Heart left ventricle (tissue), 16 donors: ENCODE results near the gene RCBTB2. TPM values are rescaled to one million over a fixed set of nuclear protein-coding genes. Genes with fewer than 3 reads are reported as not detected.

ENCODE experiments used
- ATAC-seq, 4 donors: fragments of 200-7000 bp; cut with Tn5 transposase; one replicate each; pipeline ENCODE4 v1.9.1; 2020 to 2022; ENCODE audit warnings: moderate library complexity in 4 of 4, mild to moderate bottlenecking in 3 of 4, moderate number of reproducible peaks in 1 of 4
- DNase-seq, 5 donors: peaks; one replicate each; pipeline ENCODE4 v3.0.0-alpha.2; 2020
- H3K27ac ChIP-seq, 12 donors: fragments of 200-600 bp; sonication (generic) in 4 of 12; one replicate each; pipeline versions ENCODE4 v1.5.0 to v1.8.0; 2016 to 2022; ENCODE audit warnings: mild to moderate bottlenecking in 2 of 12
- H3K27me3 ChIP-seq, 9 donors: fragments of 200-600 bp; sonication (generic) in 2 of 9; one replicate each; pipeline versions ENCODE4 v1.5.1 to v1.8.0; 2016 to 2022; ENCODE audit warnings: mild to moderate bottlenecking in 3 of 9
- H3K36me3 ChIP-seq, 9 donors: fragments of 200-600 bp; sonication (generic) in 2 of 9; one replicate each; pipeline versions ENCODE4 v1.5.0 to v1.8.0; 2018 to 2022; ENCODE audit warnings: mild to moderate bottlenecking in 2 of 9
- H3K4me1 ChIP-seq, 12 donors: fragments of 200-600 bp; sonication (generic) in 4 of 12; one replicate each; pipeline versions ENCODE4 v1.5.0 to v1.8.0; 2016 to 2022; ENCODE audit warnings: mild to moderate bottlenecking in 3 of 12
- H3K4me3 ChIP-seq, 12 donors: fragments of 200-600 bp; sonication (generic) in 4 of 12; one replicate each; pipeline versions ENCODE4 v1.5.0 to v1.8.0; 2017 to 2022; ENCODE audit warnings: mild to moderate bottlenecking in 9 of 12, moderate library complexity in 4 of 12
- H3K9me3 ChIP-seq, 12 donors: fragments of 200-600 bp; sonication (generic) in 4 of 12; one replicate each; pipeline versions ENCODE4 v1.5.0 to v1.8.0; 2016 to 2022; ENCODE audit warnings: mild to moderate bottlenecking in 1 of 12
- CTCF ChIP-seq, 12 donors: fragments of 200-600 bp; sonication (generic) in 4 of 12; IDR thresholded peaks; one replicate each; pipeline versions ENCODE4 v1.5.0 to v1.8.0; 2018 to 2022; ENCODE audit warnings: antibody characterized with exemption in 12 of 12, mild to moderate bottlenecking in 5 of 12
- POLR2A ChIP-seq, 2 donors: fragments of 450-650 bp; IDR thresholded peaks; one replicate each; pipeline ENCODE4 v1.6.1; 2017; ENCODE audit warnings: antibody characterized with exemption in 2 of 2, mild to moderate bottlenecking in 2 of 2, moderate library complexity in 2 of 2
- WGBS, 4 donors: extraction: QIAGEN DNeasy Blood & Tissue Kit in 2 of 4; methylation state at CpG; one replicate each; pipeline versions ENCODE4 v1.1.5 to v1.1.7; 2013 to 2018; 5-methylcytosine and 5-hydroxymethylcytosine counted together
- intact Hi-C, 10 donors: fragments of 100-400 bp; cut with DNase I; formaldehyde crosslinking; loops; one replicate each; pipeline versions ENCODE4 v1.11.1 to v1.14.2; 2022
- polyA plus RNA-seq, 2 donors: library from polyadenylated mRNA; stranded (reverse); fragments of 200-250 nt; gene quantifications; one replicate each; pipeline ENCODE4 v1.2.3, GENCODE V29; 2013
- total RNA-seq, 9 donors: library from RNA; depleted of rRNA in 2 of 9; stranded (reverse); fragments of >200 nt in 2 of 9; fragmentation: NEBNext Ultra II Directional in 3 of 9; extraction: Animal tissue kit (Norgen Biotek cat#: 25700) in 3 of 9; gene quantifications; one replicate each; pipeline versions ENCODE4 v1.1.0 to v1.2.4, GENCODE V29; 2016 to 2023
- donor health status: ischemic (EF 13 %, LVEDD 7.1; RV severe dilation, severe dysfunction).
- donor health status: healthy with polysubstance abuse.
- donor health status: DM: no; HTN: yes; CAD: no.
- donor health status: DM: no; HTN: no; CAD: no.
- donor health status: ischemic (EF 25% LVEDD 6.9; RV normal size, moderate dysfunction).
- donor health status: ischemic (EF 25% LVEDD 5.7; RV mildly dilated, moderate dysfunction).
- donor health status: healthy.
- donor health status: DM: yes; HTN: yes; CAD: no.
- donor health status: ischemic (EF 35%, LVEDD 5.7; RV mildly dilated, moderate dysfunction).
- donor health status: nonischemic (EF 11% LVEDD 7.7; RV severe dilation, severe dysfunction).
- donor health status: DM: yes; HTN: yes; CAD: no.
- donor health status: PGD.
- donor health status: ischemic (EF 29% LVEDD 5.4; RV normal size, mild dysfunction).
- donor health status: nonischemic (EF 23%, LVEDD 6.1; RV moderate dilation, normal function).

Gene RCBTB2
- total and polyA plus RNA-seq, 11 donors = 5.9 to 16.2 (median 11.5) TPM

- WGBS, 4 donors = 80 to 88% (median 86%) methylated on average over 8 of the region's 8 CpGs
- intact Hi-C loops = loop anchor here in 3 of 10 donors (5.0 to 10.0 kb wide), 4 partner anchors 68 to 102 kb away; partner anchors contain the start of gene LPAR6 (in 1 of the 3)
- Histone ChIP-seq H3K27ac (peak overlapping the region in 9 of 12 donors; percentile 62 to 96 (median 84)), H3K36me3 (peaks cover 0 to 27% (median 12%) of the 10 kb centered on the region in 9 donors), H3K9me3 (no peaks in the 10 kb centered on the region), H3K4me1 (peaks cover 0 to 79% (median 23%) of the 10 kb centered on the region in 12 donors), H3K4me3 (no peak overlapping the region), H3K27me3 (no peaks in the 10 kb centered on the region)
- ATAC-seq (no peak), DNase-seq (no peak)
- TF ChIP-seq POLR2A (IDR thresholded peaks at IDR 0.05) = no peak
- TF ChIP-seq CTCF (IDR thresholded peaks at IDR 0.05) = no peak
These were observed 28.3 kb downstream of the RCBTB2 start for GRCh38 chr13:48504606-48505005.

DNA sequence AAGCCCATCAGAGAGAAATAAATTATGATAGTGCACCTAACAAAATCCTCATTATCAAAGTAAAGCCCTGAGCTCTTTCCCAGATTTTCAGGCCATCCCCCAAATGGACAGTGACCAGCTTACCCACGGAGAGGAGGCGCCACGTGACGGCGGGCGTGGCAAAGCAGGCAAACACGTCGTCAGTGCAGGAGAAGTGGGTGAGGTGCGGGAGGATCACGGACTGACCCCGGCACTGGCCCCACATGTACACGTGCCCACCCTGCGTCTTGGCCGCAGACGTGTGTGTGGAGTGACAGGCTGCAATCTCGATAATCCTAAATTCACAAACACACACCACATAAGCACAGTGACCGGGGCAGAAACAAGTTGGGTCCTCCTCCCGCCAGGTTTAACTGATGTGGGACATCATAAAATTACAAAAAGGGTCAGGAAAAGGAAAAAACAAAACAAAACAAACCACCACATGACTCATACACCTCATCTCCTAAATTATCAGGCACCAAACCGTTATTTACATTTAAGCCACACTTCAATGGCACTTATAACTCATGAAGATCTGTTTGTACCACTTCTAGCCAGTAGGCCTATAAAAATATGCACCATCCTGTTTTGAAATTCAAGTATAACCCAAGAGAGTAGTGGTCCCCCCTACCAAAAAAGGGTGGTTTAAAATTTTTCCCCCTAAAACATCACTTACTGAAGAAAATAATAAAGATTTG, 30.1 kb downstream of the RCBTB2 start:
- Histone ChIP-seq H3K4me1 (peaks cover 0 to 66% (median 21%) of the 10 kb centered on the region in 12 donors), H3K27ac (peak overlapping the region in 1 of 12 donors; percentile 84), H3K27me3 (no peaks in the 10 kb centered on the region), H3K9me3 (no peaks in the 10 kb centered on the region), H3K4me3 (no peak overlapping the region), H3K36me3 (peaks cover 0 to 35% (median 20%) of the 10 kb centered on the region in 9 donors)
- intact Hi-C loops = loop anchor here in 1 of 10 donors (10.0 kb wide), 1 partner anchor 72 kb away; no protein-coding TSS in a partner anchor
- ATAC-seq (no peak), DNase-seq (no peak)
- 92 to 95% (median 93%) methylated on average over 19 of the region's 19 CpGs for WGBS, 4 donors
- TF ChIP-seq CTCF (IDR thresholded peaks at IDR 0.05) = no peak
- no peak for TF ChIP-seq POLR2A (IDR thresholded peaks at IDR 0.05)

GRCh38 chr13:48501705-48502104, 31.2 kb downstream of the RCBTB2 start:
- no peak for DNase-seq
- H3K4me1 ChIP-seq = peaks cover 0 to 58% (median 14%) of the 10 kb centered on the region in 12 donors

More at GRCh38 chr13:48501705-48502104, 31.2 kb downstream of the RCBTB2 start:
- no peak for TF ChIP-seq POLR2A (IDR thresholded peaks at IDR 0.05)
- no peak for TF ChIP-seq CTCF (IDR thresholded peaks at IDR 0.05)
- Histone ChIP-seq H3K4me3 (no peak overlapping the region), H3K27ac (peak overlapping the region in 1 of 12 donors; percentile 84), H3K9me3 (no peaks in the 10 kb centered on the region), H3K36me3 (peaks cover 0 to 32% (median 22%) of the 10 kb centered on the region in 9 donors), H3K27me3 (no peaks in the 10 kb centered on the region)
- intact Hi-C loops = loop anchor here in 1 of 10 donors (10.0 kb wide), 1 partner anchor 73 kb away; no protein-coding TSS in a partner anchor
- 93 to 96% (median 94%) methylated on average over 2 of the region's 2 CpGs for WGBS, 4 donors
- ATAC-seq = no peak
